Right lobe of liver (tissue), 6 donors: Measurements from ENCODE around the gene TSFM. TPM values are rescaled to one million over a fixed set of nuclear protein-coding genes. Genes with fewer than 3 reads are reported as not detected.
A peak's percentile ranks its signal among the peaks of the same experiment; 100 is the strongest.

ENCODE experiments used
- ATAC-seq, 4 donors: fragments of 200-7000 bp; cut with Tn5 transposase; one replicate each; pipeline ENCODE4 v1.9.1; 2020; ENCODE audit warnings: mild to moderate bottlenecking in 4 of 4, moderate library complexity in 4 of 4
- DNase-seq, 3 donors: peaks; one replicate each; pipeline ENCODE4 v3.0.0-alpha.2; 2020
- H3K27ac ChIP-seq, 3 donors: fragments of 200-600 bp; one replicate each; pipeline ENCODE4 v1.8.0; 2022
- H3K27me3 ChIP-seq, 2 donors: fragments of 200-600 bp; one replicate each; pipeline ENCODE4 v1.8.0; 2022
- H3K36me3 ChIP-seq, 4 donors: fragments of 200-600 bp; sonication (generic) in 1 of 4; one replicate each; pipeline versions ENCODE4 v1.5.1 to v1.8.0; 2017 to 2022; ENCODE audit warnings: control low read depth in 1 of 4
- H3K4me1 ChIP-seq, 4 donors: fragments of 200-600 bp; sonication (generic) in 1 of 4; one replicate each; pipeline versions ENCODE4 v1.5.1 to v1.8.0; 2017 to 2022; ENCODE audit warnings: control low read depth in 1 of 4
- H3K4me3 ChIP-seq, 3 donors: fragments of 200-600 bp; one replicate each; pipeline ENCODE4 v1.8.0; 2022
- H3K9me3 ChIP-seq, 4 donors: fragments of 200-600 bp; sonication (generic) in 1 of 4; one replicate each; pipeline versions ENCODE4 v1.5.1 to v1.8.0; 2017 to 2022; ENCODE audit warnings: control low read depth in 1 of 4
- POLR2A ChIP-seq: fragments of 450-650 bp; IDR thresholded peaks from one replicate; pipeline ENCODE4 v1.6.1; 2017; ENCODE audit warnings: antibody characterized with exemption, mild to moderate bottlenecking
- WGBS: methylation state at CpG from one replicate; pipeline ENCODE4 v1.1.6; 2018; ENCODE audit warnings: low coverage, low lambda C conversion rate; ENCODE audit not compliant: insufficient coverage; ENCODE audit errors: missing lambda C conversion rate; 5-methylcytosine and 5-hydroxymethylcytosine counted together
- intact Hi-C, 2 donors: fragments of 100-400 bp; cut with DNase I; formaldehyde crosslinking; loops; one replicate each; pipeline versions ENCODE4 v1.11.2 to v1.14.1; 2022
- total RNA-seq, 6 experiments: library from RNA; depleted of rRNA in 2 of 6; stranded (reverse); fragments of >200 nt in 2 of 6; fragmentation: NEBNext Ultra II Directional in 3 of 6; extraction: Animal tissue kit (Norgen Biotek cat#: 25700) in 3 of 6; gene quantifications; one replicate each; pipeline versions ENCODE4 v1.1.0 to v1.2.4, GENCODE V29; 2016 to 2023
- TF ChIP-seq, protein P1 (sequence below), 4 donors: fragments of 200-600 bp in 3 of 4; fragments of 450-650 bp in 1 of 4; IDR thresholded peaks; one replicate each; pipeline versions ENCODE4 v1.5.1 to v1.8.0; 2016 to 2022; ENCODE audit warnings: antibody characterized with exemption in 4 of 4, mild to moderate bottlenecking in 2 of 4
- donor health status: DM: no; HTN: yes; CAD: no.
- donor health status: DM: no; HTN: no; CAD: no.
- donor health status: DM: no; HTN: no; CAD: no.
- donor health status: DM: no; HTN: yes; CAD: no.
- donor health status: DM: no; HTN: yes; CAD: no.

TSFM gene
- total RNA-seq, 6 experiments from 2014 or later = 25.6 to 40.2 (median 30.9) TPM

DNA sequence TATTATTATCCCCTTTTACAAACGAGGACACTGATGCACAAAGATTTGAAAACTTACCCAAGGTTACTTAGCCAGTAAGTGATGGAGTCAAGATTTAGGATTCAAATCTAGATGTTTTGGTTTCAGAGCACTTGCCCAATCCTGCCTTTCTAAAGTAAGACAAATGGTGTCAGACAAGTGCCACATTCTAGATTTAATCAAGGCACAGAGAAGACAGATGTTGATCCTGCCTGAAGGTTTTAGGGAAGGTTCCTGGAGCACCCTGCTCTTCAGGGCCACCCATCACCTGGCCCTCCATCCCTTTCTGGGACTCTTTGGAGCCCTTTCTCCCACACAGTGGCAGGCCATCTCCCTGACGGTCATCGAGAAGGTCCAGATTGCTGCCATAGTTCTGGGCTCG is 24.8 kb upstream of the TSFM start:
- H3K4me3 ChIP-seq = no peak overlapping the region
- no peaks in the 10 kb centered on the region for H3K9me3 ChIP-seq
- no peaks in the 10 kb centered on the region for H3K36me3 ChIP-seq
- intact Hi-C loops = no loop called here
- TF ChIP-seq, protein P1, sequence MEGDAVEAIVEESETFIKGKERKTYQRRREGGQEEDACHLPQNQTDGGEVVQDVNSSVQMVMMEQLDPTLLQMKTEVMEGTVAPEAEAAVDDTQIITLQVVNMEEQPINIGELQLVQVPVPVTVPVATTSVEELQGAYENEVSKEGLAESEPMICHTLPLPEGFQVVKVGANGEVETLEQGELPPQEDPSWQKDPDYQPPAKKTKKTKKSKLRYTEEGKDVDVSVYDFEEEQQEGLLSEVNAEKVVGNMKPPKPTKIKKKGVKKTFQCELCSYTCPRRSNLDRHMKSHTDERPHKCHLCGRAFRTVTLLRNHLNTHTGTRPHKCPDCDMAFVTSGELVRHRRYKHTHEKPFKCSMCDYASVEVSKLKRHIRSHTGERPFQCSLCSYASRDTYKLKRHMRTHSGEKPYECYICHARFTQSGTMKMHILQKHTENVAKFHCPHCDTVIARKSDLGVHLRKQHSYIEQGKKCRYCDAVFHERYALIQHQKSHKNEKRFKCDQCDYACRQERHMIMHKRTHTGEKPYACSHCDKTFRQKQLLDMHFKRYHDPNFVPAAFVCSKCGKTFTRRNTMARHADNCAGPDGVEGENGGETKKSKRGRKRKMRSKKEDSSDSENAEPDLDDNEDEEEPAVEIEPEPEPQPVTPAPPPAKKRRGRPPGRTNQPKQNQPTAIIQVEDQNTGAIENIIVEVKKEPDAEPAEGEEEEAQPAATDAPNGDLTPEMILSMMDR (IDR thresholded peaks at IDR 0.05) = no peak
- no peak for TF ChIP-seq POLR2A
- no peak for DNase-seq
- no peak overlapping the region for H3K27ac ChIP-seq
- no peak for ATAC-seq
- WGBS = 100% methylated on average over 4 of the region's 4 CpGs
- peaks cover 0 to 12% (median 0%) of the 10 kb centered on the region in 4 donors for H3K4me1 ChIP-seq
- no peaks in the 10 kb centered on the region for H3K27me3 ChIP-seq

DNA sequence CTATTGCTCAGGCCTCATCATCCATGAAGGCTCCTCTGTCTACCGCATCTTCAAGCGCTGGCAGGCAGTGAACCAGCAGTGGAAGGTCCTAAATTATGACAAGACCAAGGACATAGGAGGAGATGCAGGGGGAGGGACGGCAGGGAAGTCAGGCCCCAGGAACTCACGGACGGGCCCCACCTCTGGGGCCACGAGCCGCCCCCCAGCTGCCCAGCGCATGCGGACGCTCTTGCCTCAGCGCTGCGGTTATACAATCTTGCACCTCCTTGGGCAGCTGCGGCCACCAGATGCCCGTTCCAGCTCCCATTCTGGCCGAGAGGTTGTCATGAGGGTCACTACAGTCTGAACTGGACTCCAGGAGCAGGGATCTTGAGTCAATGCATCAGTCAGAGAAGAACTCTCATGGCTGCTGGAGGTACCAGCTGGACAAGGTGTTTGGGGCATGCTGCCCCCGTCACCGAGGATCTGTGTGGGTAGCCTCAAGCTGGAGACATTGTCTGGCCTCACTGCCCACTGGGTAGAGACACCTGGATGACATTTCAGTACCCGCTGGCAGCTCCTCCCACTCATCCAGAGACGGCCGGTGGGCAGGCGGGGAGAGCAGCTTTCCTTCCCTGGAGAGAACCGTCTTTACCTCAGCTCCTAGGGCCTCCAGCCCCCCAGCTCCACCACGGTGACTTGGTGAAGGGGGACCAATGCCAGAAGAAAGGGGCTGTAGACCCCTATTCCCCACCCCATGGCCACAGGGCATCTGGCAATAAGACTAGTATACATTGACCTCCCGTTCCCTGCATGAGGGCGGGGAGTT is 23.8 kb upstream of the TSFM start:
- no peak for DNase-seq

DNA sequence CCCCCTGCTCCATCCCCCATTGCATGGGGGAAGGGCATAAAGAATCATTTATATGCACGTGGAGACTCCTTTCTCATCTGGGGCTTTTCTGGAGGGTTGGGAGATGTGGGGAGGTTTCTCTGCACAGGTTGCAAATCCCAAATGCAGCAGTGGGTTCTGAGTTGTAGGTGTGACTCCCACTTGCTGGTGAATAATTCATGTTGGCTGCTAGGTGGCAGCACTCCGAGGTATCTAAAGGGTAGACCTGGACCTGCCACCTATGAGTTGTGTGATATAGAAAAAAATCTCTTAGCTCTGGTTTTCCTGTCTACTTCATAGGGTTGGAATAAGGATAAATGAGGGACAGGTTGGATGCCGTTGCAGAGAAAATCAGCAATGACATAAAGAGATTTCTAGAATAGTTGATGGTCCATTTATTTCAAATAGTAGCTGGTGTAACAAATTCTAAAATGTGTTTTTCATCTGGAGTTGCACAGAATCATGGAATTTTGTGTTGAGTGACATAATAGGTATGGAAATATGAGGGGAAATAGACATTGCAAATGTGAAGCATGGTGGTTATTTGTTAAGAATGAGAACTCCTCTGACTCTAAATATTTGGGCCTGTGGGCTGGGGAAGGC is 23.1 kb upstream of the TSFM start:
- 40% methylated on average over 3 of the region's 3 CpGs for WGBS
- peaks cover 0 to 10% (median 0%) of the 10 kb centered on the region in 4 donors for H3K4me1 ChIP-seq
- TF ChIP-seq POLR2A = no peak
- TF ChIP-seq, protein P1 (IDR thresholded peaks at IDR 0.05) = peak; percentile 25 to 55 (median 48)
- peak; percentile 20 to 43 (median 26) for ATAC-seq
- H3K4me3 ChIP-seq = no peak overlapping the region
- no peak overlapping the region for H3K27ac ChIP-seq
- H3K27me3 ChIP-seq = peaks cover 4 to 6% of the 10 kb centered on the region in 2 donors
- DNase-seq = no peak
- intact Hi-C loops = no loop called here
- H3K36me3 ChIP-seq = no peaks in the 10 kb centered on the region
- no peaks in the 10 kb centered on the region for H3K9me3 ChIP-seq

More for the DNA sequence above, 23.8 kb upstream of the TSFM start:
- intact Hi-C loops = no loop called here
- Histone ChIP-seq H3K9me3 (no peaks in the 10 kb centered on the region), H3K36me3 (no peaks in the 10 kb centered on the region), H3K27me3 (no peaks in the 10 kb centered on the region), H3K4me3 (no peak overlapping the region), H3K4me1 (peaks cover 0 to 10% (median 0%) of the 10 kb centered on the region in 4 donors), H3K27ac (no peak overlapping the region)
- no peak for ATAC-seq
- TF ChIP-seq, protein P1 (IDR thresholded peaks at IDR 0.05) = no peak
- TF ChIP-seq POLR2A = no peak
- WGBS = 86% methylated on average over 6 of the region's 25 CpGs

DNA sequence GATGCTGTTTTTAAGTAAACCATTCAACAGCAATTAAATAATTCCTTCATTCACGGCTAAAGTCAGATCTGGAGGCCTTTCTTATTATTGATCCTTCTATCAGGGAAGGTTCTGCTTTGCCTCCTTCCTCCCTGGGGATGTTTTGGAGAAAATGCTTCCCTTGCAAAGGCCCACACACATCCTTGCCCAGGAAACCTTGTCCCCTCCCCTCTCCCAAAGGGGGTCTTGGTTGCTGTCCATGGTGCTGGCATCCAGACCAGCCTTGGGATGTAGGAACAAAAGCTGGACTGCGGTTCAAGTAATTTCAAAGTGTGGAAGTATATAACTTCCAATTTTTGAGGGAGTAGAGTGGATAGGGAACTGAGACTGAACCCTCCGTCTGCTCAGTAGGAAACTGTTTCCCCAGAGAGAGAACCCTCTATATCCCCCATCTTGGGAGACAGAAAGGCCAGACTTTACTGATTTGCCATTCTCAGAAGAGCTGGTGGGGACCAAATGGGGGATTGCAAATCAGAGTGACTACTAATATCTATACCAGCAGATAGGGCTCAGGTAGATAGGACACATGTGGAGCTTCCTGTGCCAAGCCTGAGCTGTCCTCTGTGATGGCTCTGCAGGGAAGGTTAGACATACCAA is 22.1 kb upstream of the TSFM start:
- no peaks in the 10 kb centered on the region for H3K9me3 ChIP-seq
- ATAC-seq (no peak), DNase-seq (no peak)
- H3K4me1 ChIP-seq = peaks cover 0 to 18% (median 0%) of the 10 kb centered on the region in 4 donors
- intact Hi-C loops = no loop called here
- H3K27ac ChIP-seq = no peak overlapping the region
- H3K27me3 ChIP-seq = peaks cover 4 to 9% of the 10 kb centered on the region in 2 donors
- TF ChIP-seq POLR2A = no peak
- TF ChIP-seq, protein P1 (IDR thresholded peaks at IDR 0.05) = no peak
- no peaks in the 10 kb centered on the region for H3K36me3 ChIP-seq
- WGBS = 89% methylated on average over 3 of the region's 3 CpGs
- H3K4me3 ChIP-seq = no peak overlapping the region
